ENCODE data around the gene CCL18. TPM values are rescaled to one million over a fixed set of nuclear protein-coding genes. Genes with fewer than 3 reads are reported as not detected.
A peak's percentile ranks its signal among the peaks of the same experiment; 100 is the strongest.
"Not testable (repeated sequence)": the region's sequence is repeated elsewhere in the genome, so short reads cannot be mapped to it uniquely, and the experiment has no call there.

CCL18 gene
- 1.4 TPM for total RNA-seq
- long read RNA-seq: 0 reads

- ATAC-seq: no peak
- DNase-seq: no peak
- intact Hi-C loops (cut with micrococcal nuclease): no loop called here
Observed at GRCh38 chr17:36063786-36064541, at the start of gene CCL18. CCL18 (plus strand) TSS chr17:36064272; CDS start chr17:36064343, 71 bp downstream.

GRCh38 chr17:36014946-36015345 is 49.1 kb upstream of the CCL18 start:
- ATAC-seq: no peak
- intact Hi-C loops (cut with micrococcal nuclease): no loop called here
- DNase-seq: no peak

- intact Hi-C loops (cut with micrococcal nuclease); DNase-seq; ATAC-seq: not testable (repeated sequence)
Observed at GRCh38 chr17:36015895-36016294, 48.2 kb upstream of the CCL18 start.

GRCh38 chr17:36016555-36016954 is 47.5 kb upstream of the CCL18 start:
- intact Hi-C loops (cut with micrococcal nuclease): no loop called here
- DNase-seq (no peak), ATAC-seq (no peak)

GRCh38 chr17:36017799-36018198 is 46.3 kb upstream of the CCL18 start, which contains the start of gene CCL23:
CCL23 (minus strand) TSS chr17:36017972; CDS start chr17:36017897, 75 bp downstream.
- peak; percentile 17 for ATAC-seq
- intact Hi-C loops (cut with micrococcal nuclease): no loop called here
- DNase-seq: no peak

- intact Hi-C loops (cut with micrococcal nuclease): no loop called here
- no peak for ATAC-seq
- DNase-seq: no peak
Observed at GRCh38 chr17:36019423-36019822, 44.6 kb upstream of the CCL18 start.

- intact Hi-C loops (cut with micrococcal nuclease): no loop called here
- DNase-seq (no peak), ATAC-seq (no peak)
Observed at GRCh38 chr17:36024106-36024869, 39.8 kb upstream of the CCL18 start.

- no peak for DNase-seq
- intact Hi-C loops (cut with micrococcal nuclease): no loop called here
- ATAC-seq: no peak
Observed at GRCh38 chr17:36027761-36028160, 36.3 kb upstream of the CCL18 start.

GRCh38 chr17:36030956-36031355 is 33.1 kb upstream of the CCL18 start:
- DNase-seq (no peak), ATAC-seq (no peak)
- intact Hi-C loops (cut with micrococcal nuclease): no loop called here

- intact Hi-C loops (cut with micrococcal nuclease): no loop called here
- ATAC-seq (no peak), DNase-seq (no peak)
Observed at GRCh38 chr17:36034127-36034526, 29.9 kb upstream of the CCL18 start.

GRCh38 chr17:36036235-36036634 is 27.8 kb upstream of the CCL18 start:
- ATAC-seq (no peak), DNase-seq (no peak)
- intact Hi-C loops (cut with micrococcal nuclease): no loop called here

- ATAC-seq: no peak
- DNase-seq: no peak
- intact Hi-C loops (cut with micrococcal nuclease): no loop called here
Observed at GRCh38 chr17:36048066-36048465, 16.0 kb upstream of the CCL18 start.

- intact Hi-C loops (cut with micrococcal nuclease): no loop called here
- DNase-seq (no peak), ATAC-seq (no peak)
Observed at GRCh38 chr17:36049643-36050042, 14.4 kb upstream of the CCL18 start.

- ATAC-seq (no peak), DNase-seq (no peak)
- intact Hi-C loops (cut with micrococcal nuclease): no loop called here
Observed at GRCh38 chr17:36055171-36055570, 8.9 kb upstream of the CCL18 start.

GRCh38 chr17:36055921-36056520 is 8.1 kb upstream of the CCL18 start:
- intact Hi-C loops (cut with micrococcal nuclease): no loop called here
- DNase-seq (no peak), ATAC-seq (no peak)

GRCh38 chr17:36057911-36058310 is 6.2 kb upstream of the CCL18 start:
- intact Hi-C loops (cut with micrococcal nuclease): no loop called here
- no peak for ATAC-seq
- DNase-seq: no peak

- intact Hi-C loops (cut with micrococcal nuclease): no loop called here
- DNase-seq: no peak
- no peak for ATAC-seq
Observed at GRCh38 chr17:36059406-36059805, 4.7 kb upstream of the CCL18 start.

GRCh38 chr17:36060816-36061215 is 3.3 kb upstream of the CCL18 start:
- ATAC-seq (no peak), DNase-seq (no peak)
- intact Hi-C loops (cut with micrococcal nuclease): no loop called here

- ATAC-seq (peak; percentile 33), DNase-seq (no peak)
- intact Hi-C loops (cut with micrococcal nuclease): no loop called here
Observed at GRCh38 chr17:36066365-36066985, 2.4 kb downstream of the CCL18 start.

GRCh38 chr17:36068524-36068923 is 4.5 kb downstream of the CCL18 start:
- DNase-seq (no peak), ATAC-seq (no peak)
- intact Hi-C loops (cut with micrococcal nuclease): no loop called here

Data from left ventricle myocardium superior (tissue), 1 donor.